ENCODE results near the gene GDPGP1.
"Not testable (repeated sequence)": the region's sequence is repeated elsewhere in the genome, so short reads cannot be mapped to it uniquely, and the experiment has no call there.

GDPGP1 gene

GRCh38 chr15:90249203-90249863 is 15.3 kb downstream of the GDPGP1 start, which contains the start of gene TTLL13:
TSS of gene TTLL13 (plus strand) at chr15:90249556. CDS start at chr15:90250631, 1,075 bp downstream.
- no peak within 1 kb of the TSS for H3K27ac ChIP-seq
- no peak for DNase-seq (ENCODE audit: low read depth, low spot score)

GRCh38 chr15:90257776-90258175 is 23.8 kb downstream of the GDPGP1 start:
- no peak for DNase-seq (ENCODE audit: low read depth, low spot score)
- no peak overlapping the region for H3K27ac ChIP-seq

- H3K27ac ChIP-seq = no peak overlapping the region
- no peak for DNase-seq (ENCODE audit: low read depth, low spot score)
These were observed 25.5 kb downstream of the GDPGP1 start for GRCh38 chr15:90259524-90259923.

GRCh38 chr15:90260731-90261130 is 26.7 kb downstream of the GDPGP1 start:
- not testable (repeated sequence) for H3K27ac ChIP-seq; DNase-seq (ENCODE audit: low read depth, low spot score)

- DNase-seq (ENCODE audit: low read depth, low spot score) = no peak
- H3K27ac ChIP-seq = peak overlapping the region; percentile 27
These were observed 27.8 kb downstream of the GDPGP1 start for GRCh38 chr15:90261811-90262210.

DNA sequence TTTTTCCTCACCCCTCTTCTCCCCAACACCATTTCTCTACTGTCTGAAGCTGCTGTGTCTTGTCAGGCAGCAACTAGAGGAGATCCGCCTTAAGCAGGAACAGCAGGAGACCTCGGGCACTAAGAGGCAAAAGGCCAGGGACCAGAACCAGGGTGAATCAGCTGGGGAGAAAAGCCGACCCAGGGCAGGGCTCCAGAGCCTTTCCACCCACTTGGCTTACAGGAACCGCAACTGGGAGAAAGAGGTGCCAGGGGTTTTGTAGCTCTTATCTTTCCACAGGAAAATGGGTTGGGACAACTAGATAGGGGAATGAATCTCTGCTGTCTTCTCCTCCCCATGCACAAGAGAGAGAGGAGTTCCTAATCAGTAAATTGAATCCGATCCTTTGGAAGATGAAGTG is 28.4 kb downstream of the GDPGP1 start:
- peak overlapping the region; percentile 27 for H3K27ac ChIP-seq
- no peak for DNase-seq (ENCODE audit: low read depth, low spot score)

DNA sequence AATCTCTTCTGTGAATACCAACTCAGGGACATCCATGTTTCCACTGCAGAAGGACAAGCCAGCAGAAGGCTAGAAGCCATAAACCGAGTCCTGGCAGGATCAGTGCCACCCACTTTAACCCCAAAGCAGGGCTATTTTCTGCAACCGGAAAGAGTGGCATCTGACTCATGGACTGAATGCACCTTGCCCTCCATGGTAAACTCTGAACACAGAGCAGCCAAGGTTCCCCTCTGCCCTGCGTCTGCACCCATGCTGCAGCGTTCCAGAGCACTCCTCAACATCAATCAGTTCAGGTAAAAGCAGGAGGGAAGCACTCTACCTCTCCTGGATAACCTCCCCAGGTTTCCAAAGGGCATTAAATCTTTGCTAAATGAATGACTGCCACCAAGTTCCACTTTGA is 30.7 kb downstream of the GDPGP1 start:
- no peak for DNase-seq (ENCODE audit: low read depth, low spot score)
- peak overlapping the region; percentile 93 for H3K27ac ChIP-seq

DNA sequence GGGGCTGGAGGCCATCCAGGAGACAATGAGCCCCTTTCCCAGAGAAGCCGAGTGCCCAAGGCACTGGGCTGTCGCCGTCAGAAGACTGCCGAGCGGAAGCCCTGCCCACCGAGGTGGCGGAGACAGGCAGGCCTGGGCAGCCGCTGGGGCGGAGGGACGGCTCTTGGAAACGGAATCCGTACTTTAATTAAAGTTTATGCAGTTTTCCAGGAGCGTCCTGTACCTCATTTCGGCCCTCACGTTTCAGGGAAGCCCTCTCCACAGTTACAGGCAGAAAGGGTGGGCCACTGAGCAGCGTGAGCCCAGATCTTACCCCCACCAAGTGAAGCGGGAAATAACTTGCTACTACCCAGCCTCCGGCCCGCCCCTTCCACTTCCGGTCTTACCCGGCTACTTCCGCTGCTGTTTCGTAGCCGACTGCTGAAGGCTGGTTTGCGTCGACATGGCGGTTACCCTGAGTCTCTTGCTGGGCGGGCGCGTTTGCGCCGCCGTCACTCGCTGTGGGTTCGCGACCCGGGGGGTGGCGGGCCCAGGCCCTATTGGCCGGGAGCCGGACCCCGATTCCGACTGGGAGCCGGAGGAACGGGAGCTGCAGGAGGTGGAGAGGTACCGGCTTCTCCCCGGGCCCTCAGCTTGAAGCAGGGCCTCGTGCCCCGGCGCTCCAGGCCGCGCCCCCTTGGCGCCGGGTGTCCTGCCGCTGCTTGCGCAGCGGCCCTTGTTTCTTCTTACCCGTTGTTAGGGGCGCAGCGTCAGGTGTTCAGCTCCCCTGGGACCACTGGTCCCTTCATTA is 31.5 kb downstream of the GDPGP1 start, which contains the start of gene NGRN:
Gene NGRN, plus strand, starts transcription at position 402 of the 790 bp plus-strand sequence. Its CDS starts 41 bp downstream, at position 443.
- DNase-seq (ENCODE audit: low read depth, low spot score) = peak; percentile 43
- H3K27ac ChIP-seq = peak within 1 kb of the TSS; percentile 93

DNA sequence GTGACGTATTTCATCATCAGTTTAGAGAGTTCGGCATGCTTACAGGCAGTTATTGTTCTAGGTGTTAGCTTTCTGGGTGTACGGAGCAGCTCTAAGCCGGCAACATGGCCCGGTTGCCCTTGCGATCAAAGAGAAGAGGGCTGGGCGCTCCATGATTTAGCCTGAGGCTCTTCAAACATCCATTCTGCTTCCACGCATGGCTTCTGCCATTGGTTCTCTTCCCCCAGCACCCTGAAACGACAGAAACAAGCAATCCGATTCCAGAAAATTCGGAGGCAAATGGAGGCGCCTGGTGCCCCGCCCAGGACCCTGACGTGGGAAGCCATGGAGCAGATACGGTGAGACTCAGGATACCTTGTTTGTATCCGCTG is 32.0 kb downstream of the GDPGP1 start:
- H3K27ac ChIP-seq = peak overlapping the region; percentile 93
- no peak for DNase-seq (ENCODE audit: low read depth, low spot score)

DNA sequence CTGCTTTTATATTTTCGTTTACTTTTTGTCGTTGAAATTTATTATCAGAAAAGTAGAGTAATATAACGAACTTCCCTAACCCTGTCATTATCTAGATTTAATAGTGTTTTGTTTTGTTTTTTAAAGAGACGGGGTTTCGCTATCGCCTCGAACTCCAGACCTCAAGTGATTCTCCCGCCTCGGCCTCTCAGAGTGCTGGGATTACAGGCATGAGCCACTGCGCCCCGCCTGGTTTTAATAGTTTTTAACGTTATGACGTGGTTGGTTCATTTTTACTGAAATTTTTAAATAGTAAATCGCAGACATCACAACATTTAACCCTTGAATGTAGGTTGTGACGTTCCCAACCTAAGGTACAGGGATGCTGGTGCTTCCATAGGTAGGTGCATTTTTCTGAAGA is 32.5 kb downstream of the GDPGP1 start:
- no peak for DNase-seq (ENCODE audit: low read depth, low spot score)
- peak overlapping the region; percentile 93 for H3K27ac ChIP-seq

DNA sequence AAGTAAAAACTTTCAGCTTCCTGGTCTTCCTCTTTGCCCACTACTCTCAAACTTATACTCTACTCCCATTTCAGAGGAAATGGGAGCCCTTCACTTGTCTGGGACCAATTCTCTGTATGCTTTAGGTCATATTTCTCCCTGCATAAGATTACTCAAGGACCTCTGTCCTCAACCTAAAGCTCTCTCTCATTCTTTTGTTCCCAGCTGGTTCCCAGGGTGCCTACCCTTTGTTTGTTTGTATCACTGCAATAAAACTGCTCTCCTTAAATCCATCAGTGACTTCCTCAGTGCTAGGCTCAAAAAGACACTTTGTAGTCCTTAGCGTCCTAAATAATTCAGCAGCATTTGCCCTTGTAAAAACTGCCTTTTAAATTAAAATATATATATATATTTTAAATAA is 34.4 kb downstream of the GDPGP1 start:
- H3K27ac ChIP-seq = no peak overlapping the region
- no peak for DNase-seq (ENCODE audit: low read depth, low spot score)

GRCh38 chr15:90270502-90271150 is 36.6 kb downstream of the GDPGP1 start:
- no peak overlapping the region for H3K27ac ChIP-seq
- no peak for DNase-seq (ENCODE audit: low read depth, low spot score)

DNA sequence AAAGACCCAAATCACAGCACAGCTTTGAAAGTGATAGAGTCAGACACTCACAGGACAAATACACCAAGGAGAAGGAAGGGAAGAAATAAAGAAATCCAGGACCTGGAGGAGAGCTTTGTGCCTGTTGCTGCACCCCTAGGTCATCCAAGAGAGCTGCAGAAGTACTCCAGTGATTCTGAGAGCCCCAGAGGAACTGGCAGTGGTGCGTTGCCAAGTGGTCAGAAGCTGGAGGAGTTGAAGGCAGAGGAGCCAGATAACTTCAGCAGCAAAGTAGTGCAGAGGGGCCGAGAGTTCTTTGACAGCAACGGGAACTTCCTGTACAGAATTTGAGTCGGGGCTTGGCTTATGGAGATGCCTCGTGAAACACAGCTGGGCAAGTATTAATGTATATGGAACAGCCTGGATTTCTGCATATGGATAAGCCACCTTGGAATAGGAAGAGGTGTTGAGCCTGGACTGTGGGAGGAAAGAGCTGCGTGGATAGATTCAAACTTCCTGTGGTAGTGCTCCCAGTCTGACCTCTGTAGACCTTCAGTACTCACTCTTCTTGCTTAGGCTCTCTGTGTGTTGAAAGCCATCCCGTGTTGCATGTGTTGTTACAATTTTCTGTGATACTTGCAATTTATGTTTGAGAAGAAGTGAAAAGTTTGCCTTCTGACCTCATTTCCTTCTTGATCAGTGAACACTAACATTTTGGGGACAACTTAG is 37.6 kb downstream of the GDPGP1 start:
- no peak overlapping the region for H3K27ac ChIP-seq
- DNase-seq (ENCODE audit: low read depth, low spot score) = no peak

DNA sequence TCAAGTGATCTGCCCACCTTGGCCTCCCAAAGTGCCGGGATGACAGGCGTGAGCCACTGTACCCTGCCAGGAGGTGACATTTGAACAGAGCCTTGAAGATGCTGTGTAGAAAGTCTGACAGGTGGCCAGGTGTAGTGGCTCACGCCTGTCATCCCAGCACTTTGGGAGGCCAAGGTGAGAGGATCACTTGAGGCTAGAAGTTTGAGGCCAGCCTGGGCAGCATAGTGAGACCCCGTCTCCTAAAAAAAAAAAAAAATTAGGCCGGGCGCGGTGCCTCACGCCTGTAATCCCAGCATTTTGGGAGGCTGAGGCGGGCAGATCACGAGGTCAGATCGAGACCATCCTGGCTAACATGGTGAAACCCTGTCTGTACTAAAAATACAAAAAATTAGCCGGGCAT is 44.5 kb downstream of the GDPGP1 start:
- H3K27ac ChIP-seq = not testable (repeated sequence)

DNA sequence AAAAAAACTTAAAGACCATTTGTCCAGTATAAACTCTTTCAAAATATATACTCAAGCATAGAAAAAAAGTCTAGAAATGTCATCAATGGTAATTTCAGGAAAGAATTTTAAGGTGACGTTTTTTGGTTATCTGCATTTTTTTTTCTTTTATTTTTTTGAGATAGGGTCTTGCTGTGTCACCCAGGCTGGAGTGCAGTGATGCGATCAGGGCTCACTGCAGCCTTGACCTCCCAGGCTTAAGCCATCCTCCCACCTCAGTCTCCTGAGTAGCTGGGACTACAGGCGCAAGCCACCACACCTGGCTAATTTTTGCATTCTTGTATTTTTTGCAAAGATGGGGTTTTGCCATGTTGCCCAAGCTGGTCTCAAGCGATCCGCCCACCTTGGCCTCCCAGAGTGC is 46.7 kb downstream of the GDPGP1 start:
- not testable (repeated sequence) for DNase-seq (ENCODE audit: low read depth, low spot score)

More for the DNA sequence above, 44.5 kb downstream of the GDPGP1 start:
- not testable (repeated sequence) for DNase-seq (ENCODE audit: low read depth, low spot score)

DNA sequence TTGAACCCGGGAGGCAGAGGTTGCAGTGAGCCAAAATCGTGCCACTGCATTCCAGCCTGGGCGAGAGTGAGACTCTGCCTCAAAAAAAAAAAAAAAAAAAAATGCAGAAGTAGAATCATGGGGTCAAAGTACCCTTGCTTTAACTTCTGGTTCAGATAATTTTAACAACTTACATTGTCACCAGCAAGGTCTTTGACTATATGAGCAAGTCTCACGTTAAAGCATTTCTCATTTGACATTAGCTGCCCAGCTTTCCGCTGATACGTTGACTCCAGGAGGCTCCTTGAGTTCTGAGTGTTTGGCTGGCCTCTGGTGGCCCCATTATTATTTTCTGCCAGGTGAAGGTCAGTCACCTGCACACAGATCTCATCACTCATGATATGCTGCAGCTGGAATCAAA is 47.6 kb downstream of the GDPGP1 start:
- H3K27ac ChIP-seq; DNase-seq (ENCODE audit: low read depth, low spot score): not testable (repeated sequence)

More for the DNA sequence above, 46.7 kb downstream of the GDPGP1 start:
- not testable (repeated sequence) for H3K27ac ChIP-seq

DNA sequence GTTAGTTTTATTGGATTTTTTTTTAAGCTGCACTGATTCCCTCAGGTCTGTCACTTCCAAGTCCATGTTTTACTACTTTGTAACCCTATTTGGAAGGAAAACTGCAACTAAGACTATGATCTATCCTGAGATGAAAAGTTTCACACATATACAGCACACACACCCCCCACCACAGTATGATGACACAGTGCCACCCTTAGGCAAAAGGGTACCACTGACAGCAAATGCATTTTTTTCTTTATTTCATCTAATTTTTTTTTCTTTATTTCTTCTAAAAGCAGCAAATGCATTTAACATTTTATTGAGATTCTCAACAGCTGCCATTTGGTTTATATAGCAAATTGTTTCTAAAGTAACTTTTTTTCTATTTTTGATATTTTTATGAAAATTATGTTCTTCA is 52.7 kb downstream of the GDPGP1 start:
- no peak overlapping the region for H3K27ac ChIP-seq
- DNase-seq (ENCODE audit: low read depth, low spot score) = no peak

- DNase-seq (ENCODE audit: low read depth, low spot score) = no peak
- H3K27ac ChIP-seq = no peak overlapping the region
These were observed 53.1 kb downstream of the GDPGP1 start for GRCh38 chr15:90287101-90287500.

DNA sequence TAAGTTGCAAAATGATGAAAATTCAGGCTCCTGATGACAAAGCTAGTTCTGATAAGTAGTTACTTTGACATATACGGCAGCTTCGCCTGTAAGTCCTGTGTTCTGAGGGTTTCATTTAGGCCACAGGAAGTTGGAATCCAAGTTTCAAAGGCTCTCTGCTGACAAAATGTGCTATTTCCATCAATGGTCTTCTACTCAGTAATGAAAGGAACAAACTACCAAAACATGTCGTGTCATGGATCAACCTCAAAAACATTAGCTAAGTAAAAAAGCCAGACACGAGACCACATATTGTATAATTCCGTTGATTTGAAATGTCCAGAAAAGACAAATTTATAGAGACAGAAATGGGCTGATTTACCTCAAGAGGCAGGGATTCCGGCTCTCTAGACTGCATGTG is 53.9 kb downstream of the GDPGP1 start:
- no peak for DNase-seq (ENCODE audit: low read depth, low spot score)

DNA sequence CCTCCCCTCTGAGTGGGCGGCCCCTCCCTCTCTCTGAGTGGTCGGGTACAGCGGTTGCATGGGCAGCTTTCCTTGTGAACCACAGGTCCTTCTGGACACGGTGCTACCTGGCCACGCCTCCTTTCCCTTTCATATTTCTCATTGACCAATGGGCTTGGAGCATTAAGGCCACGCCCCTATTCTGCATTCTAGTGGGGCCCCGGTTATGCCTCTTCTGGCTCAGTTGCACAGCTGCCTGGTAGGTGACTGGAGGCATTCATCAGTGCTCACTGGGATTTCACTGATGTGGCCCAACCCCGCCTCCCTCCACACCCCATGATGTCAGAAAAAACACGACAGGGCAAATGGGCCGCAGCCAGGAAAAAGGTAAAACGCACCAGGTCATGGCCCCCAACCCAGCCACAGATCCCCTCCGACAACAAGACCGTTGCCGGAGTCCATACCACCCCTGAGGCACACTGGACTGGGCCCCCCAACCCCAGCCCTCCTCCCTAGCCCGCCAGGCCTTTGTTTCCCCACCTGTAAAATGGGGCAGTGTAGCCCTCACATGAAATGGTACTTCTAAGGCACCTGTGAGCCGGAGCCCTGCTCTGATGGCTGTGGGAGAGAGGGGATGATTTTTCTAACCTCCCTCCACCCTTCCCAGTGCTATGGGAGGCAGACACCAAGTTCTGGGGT is 57.8 kb downstream of the GDPGP1 start:
- no peak overlapping the region for H3K27ac ChIP-seq
- DNase-seq (ENCODE audit: low read depth, low spot score) = no peak

More for the DNA sequence above, 53.9 kb downstream of the GDPGP1 start:
- no peak overlapping the region for H3K27ac ChIP-seq
